ENCODE results near the gene LTB4R.

DNA sequence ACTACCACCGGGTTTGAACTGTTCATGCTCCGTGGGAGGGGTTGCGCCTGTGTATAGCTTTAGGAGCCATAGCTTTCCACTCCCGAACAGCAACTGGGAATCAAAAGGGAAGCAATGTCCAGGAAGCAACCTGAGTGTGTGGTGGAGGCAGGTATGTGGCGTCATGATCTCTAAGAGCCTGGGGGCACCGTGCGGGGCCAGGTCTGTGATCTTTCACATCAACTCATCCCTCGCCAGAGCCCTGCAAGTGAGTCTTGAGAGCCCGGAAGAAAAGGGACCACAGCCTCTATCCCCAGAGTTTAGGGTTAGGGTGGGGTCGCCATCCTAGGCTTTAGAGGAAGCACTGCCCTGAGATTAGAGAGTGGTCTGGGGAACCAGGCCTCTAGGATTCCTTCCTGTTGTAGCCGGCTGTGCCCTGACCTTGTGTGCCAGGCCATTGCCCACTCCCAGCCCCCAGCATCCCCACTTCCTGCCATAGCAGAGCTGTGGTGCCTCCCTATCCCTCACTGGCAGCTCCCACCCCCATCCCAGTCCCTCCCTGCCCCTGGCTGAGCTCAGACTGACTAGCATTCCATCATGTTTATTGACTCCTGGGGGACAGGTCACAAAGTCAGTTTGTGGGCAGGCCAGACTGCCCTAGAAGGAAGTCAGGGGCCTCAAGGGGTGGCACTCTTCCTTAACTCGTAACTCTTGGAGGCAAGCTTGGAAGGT lies 24.3 kb downstream of the LTB4R start:
- TF ChIP-seq, protein P1, sequence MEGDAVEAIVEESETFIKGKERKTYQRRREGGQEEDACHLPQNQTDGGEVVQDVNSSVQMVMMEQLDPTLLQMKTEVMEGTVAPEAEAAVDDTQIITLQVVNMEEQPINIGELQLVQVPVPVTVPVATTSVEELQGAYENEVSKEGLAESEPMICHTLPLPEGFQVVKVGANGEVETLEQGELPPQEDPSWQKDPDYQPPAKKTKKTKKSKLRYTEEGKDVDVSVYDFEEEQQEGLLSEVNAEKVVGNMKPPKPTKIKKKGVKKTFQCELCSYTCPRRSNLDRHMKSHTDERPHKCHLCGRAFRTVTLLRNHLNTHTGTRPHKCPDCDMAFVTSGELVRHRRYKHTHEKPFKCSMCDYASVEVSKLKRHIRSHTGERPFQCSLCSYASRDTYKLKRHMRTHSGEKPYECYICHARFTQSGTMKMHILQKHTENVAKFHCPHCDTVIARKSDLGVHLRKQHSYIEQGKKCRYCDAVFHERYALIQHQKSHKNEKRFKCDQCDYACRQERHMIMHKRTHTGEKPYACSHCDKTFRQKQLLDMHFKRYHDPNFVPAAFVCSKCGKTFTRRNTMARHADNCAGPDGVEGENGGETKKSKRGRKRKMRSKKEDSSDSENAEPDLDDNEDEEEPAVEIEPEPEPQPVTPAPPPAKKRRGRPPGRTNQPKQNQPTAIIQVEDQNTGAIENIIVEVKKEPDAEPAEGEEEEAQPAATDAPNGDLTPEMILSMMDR (IDR thresholded peaks at IDR 0.05; ENCODE audit: low read depth, low read length, missing input control) = no peak
- no peak for TF ChIP-seq GABPA (IDR thresholded peaks at IDR 0.05 in 1 of 2, conservative IDR thresholded peaks at IDR 0.05 in 1 of 2)
- TF ChIP-seq, protein P2, sequence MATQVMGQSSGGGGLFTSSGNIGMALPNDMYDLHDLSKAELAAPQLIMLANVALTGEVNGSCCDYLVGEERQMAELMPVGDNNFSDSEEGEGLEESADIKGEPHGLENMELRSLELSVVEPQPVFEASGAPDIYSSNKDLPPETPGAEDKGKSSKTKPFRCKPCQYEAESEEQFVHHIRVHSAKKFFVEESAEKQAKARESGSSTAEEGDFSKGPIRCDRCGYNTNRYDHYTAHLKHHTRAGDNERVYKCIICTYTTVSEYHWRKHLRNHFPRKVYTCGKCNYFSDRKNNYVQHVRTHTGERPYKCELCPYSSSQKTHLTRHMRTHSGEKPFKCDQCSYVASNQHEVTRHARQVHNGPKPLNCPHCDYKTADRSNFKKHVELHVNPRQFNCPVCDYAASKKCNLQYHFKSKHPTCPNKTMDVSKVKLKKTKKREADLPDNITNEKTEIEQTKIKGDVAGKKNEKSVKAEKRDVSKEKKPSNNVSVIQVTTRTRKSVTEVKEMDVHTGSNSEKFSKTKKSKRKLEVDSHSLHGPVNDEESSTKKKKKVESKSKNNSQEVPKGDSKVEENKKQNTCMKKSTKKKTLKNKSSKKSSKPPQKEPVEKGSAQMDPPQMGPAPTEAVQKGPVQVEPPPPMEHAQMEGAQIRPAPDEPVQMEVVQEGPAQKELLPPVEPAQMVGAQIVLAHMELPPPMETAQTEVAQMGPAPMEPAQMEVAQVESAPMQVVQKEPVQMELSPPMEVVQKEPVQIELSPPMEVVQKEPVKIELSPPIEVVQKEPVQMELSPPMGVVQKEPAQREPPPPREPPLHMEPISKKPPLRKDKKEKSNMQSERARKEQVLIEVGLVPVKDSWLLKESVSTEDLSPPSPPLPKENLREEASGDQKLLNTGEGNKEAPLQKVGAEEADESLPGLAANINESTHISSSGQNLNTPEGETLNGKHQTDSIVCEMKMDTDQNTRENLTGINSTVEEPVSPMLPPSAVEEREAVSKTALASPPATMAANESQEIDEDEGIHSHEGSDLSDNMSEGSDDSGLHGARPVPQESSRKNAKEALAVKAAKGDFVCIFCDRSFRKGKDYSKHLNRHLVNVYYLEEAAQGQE (IDR thresholded peaks at IDR 0.05) = no peak
- TF ChIP-seq TAF1 (conservative IDR thresholded peaks at IDR 0.05) = no peak
- no peak for TF ChIP-seq RXRA (IDR thresholded peaks at IDR 0.05)
- TF ChIP-seq RAD21 (IDR thresholded peaks at IDR 0.05) = no peak
- no peak for TF ChIP-seq YY1 (IDR thresholded peaks at IDR 0.05)
- TF ChIP-seq JUND (IDR thresholded peaks at IDR 0.05) = no peak
- TF ChIP-seq, protein P3, sequence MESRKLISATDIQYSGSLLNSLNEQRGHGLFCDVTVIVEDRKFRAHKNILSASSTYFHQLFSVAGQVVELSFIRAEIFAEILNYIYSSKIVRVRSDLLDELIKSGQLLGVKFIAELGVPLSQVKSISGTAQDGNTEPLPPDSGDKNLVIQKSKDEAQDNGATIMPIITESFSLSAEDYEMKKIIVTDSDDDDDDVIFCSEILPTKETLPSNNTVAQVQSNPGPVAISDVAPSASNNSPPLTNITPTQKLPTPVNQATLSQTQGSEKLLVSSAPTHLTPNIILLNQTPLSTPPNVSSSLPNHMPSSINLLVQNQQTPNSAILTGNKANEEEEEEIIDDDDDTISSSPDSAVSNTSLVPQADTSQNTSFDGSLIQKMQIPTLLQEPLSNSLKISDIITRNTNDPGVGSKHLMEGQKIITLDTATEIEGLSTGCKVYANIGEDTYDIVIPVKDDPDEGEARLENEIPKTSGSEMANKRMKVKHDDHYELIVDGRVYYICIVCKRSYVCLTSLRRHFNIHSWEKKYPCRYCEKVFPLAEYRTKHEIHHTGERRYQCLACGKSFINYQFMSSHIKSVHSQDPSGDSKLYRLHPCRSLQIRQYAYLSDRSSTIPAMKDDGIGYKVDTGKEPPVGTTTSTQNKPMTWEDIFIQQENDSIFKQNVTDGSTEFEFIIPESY (IDR thresholded peaks at IDR 0.05) = no peak
